ENCODE results near the gene RAP1GAP.

The RAP1GAP gene

DNA sequence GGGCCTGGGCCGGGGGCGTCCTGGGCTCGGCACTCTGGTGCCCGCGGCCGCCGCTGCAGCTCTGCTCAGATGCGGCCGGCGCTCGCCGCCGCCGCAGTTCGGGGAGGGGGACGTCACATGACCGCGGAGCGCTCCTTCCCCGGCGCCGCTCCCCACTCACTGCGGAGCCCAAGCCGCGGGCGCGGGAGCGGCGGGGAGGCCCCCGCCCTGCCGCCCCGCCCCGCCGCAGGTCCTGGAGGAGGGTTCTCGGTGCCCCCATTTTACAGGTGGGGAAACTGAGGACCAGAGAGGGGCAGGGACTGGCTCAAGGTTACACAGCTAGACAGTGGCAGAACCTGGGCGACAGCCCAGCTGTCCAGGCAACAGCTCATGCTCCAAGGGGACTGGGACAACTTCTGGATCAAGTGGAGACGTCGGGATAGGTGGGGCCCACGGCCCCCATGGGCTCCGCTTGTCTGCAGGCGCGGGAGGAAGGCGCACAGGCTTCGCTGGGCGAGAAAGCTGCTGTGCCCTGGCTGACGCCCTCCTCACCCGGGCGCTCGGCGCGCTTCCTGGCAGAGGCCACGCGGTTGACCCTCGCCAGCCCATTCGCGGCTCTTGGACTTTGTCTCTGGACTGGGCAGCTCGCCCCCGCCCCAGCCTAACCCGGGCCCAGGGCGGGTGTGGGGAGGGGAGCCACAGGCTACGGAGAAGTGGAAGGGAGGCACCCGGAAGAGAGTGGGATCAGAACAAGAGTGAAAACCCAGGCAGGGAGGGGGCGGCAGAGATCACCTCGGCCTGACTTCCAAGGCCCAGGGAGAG, at the start of gene RAP1GAP:
Gene RAP1GAP, minus strand, starts transcription at position 100 of the 801 bp plus-strand sequence. CDS start 49,325 bp downstream, outside the sequence.
- DNase-seq (ENCODE audit: low spot score) (no peak), FAIRE-seq (no peak)

GRCh38 chr1:21716169-21716568, 47.0 kb upstream of the RAP1GAP start:
- FAIRE-seq = no peak
- no peak for DNase-seq (ENCODE audit: low spot score)

- FAIRE-seq = no peak
- no peak for DNase-seq (ENCODE audit: low spot score)
These were observed 38.7 kb upstream of the RAP1GAP start for GRCh38 chr1:21707891-21708290.

- FAIRE-seq (no peak), DNase-seq (ENCODE audit: low spot score) (no peak)
These were observed 38.1 kb upstream of the RAP1GAP start for GRCh38 chr1:21707086-21707840.

DNA sequence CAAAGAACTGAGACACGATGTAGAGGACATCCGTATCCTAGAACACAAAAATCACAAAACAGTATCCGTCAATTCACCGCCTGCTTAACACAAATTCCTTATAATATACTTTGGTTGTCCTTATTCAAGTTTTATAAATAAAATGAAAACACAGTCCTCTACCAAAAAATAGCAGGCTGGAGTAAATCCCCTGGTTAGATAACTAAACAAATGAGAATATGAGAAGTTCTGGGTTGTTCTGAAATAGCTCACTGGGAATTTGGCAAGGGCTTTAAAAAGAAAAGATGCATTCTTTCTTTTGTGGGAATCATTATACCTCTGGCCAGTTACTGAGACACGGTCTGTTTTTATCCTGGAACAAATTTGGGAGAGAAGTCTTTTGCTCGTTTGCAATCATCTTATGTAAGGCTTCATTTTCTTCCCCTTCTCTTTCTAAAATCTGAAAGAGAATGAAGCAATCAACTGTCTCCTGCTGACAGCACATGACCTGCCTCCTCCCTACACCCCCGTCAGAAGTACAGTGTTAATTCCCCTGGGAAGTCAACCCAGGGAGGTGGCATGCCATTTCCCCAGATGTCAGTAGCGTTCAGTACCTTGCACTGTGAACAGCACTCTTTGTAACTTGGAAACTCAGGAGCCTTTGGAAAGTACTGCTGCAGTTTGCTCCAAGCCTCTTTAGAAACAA, 37.1 kb upstream of the RAP1GAP start:
- no peak for FAIRE-seq

DNA sequence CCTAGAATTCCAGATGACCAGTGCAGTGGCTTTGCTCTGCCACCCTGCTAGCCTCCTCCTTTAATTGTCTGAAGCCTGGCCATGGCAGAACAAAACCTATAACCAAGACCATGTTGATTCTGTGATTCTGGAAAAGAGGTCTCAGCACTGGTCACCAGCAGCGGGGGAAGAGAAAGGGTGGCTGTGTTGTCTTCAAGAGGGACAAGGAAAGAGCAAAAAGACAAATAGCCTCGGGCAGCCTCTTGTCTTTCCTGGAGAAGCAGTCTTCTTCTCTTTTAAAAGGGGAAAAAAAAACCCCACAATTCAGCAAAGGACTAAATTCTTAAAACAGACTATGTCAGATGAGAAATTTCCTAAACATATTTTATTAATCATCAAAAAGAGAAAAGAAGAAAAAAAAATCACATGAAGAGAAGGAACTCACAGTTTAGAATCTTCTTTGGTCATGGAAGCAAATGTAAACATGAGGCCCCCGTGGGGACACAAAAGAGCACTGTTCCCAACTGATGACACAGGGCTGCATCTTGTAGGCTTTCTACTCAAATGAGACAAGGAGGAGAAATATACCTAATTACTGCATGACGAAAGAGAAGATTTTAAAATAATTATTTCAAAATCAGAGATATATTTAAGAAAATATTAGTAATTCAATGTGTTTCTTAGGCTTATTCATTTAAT, 36.3 kb upstream of the RAP1GAP start:
- FAIRE-seq (no peak), DNase-seq (ENCODE audit: low spot score) (no peak)

More for the DNA sequence above, 37.1 kb upstream of the RAP1GAP start:
- no peak for DNase-seq (ENCODE audit: low spot score)

DNA sequence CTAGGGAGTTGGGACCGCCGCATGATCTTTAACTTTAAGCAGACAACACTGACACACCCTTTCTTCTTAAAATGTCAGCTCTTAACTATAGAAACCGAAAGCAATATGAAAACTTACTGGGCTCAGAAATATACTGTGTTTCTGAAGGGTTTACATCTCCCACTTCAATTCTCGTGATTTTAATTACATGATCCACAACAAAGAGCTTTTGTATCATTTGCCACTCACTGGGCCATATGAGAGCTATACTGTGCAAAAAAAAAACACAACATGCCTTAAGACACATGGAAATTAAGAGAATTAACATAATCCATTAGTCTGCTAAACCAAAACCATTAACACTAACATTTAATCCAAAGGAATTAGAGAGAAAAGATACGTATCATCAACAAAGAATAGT, 35.0 kb upstream of the RAP1GAP start:
- DNase-seq (ENCODE audit: low spot score) = no peak
- FAIRE-seq = no peak

GRCh38 chr1:21703318-21703963, 34.3 kb upstream of the RAP1GAP start:
- FAIRE-seq (peak; percentile 50), DNase-seq (ENCODE audit: low spot score) (peak; percentile 17)

GRCh38 chr1:21702780-21703179, 33.6 kb upstream of the RAP1GAP start:
- no peak for FAIRE-seq
- DNase-seq (ENCODE audit: low spot score) = no peak

- no peak for DNase-seq (ENCODE audit: low spot score)
- FAIRE-seq = no peak
These were observed 32.2 kb upstream of the RAP1GAP start for GRCh38 chr1:21701401-21701800.

- DNase-seq (ENCODE audit: low spot score) (no peak), FAIRE-seq (no peak)
These were observed 30.9 kb upstream of the RAP1GAP start for GRCh38 chr1:21700094-21700493.

DNA sequence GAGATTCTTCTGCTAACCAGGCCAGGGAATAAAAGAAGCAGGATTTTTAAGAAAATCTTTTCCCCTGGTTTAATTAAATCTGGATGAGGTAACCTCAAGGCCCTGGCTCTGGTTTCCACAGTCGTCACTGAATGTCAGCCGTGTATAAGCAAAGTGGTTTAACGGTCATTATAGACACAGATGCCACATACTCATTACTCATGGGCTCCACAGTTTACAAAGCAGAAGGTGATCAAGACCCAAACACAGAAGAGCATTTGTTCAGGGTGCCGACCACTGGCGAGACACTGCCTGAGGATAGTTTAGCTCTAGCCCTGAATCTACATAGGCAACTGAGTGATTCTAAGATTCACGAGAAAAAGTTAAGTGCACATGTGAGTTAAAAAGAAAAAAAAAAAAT, 27.8 kb upstream of the RAP1GAP start:
- no peak for DNase-seq (ENCODE audit: low spot score)

GRCh38 chr1:21693732-21694131, 24.6 kb upstream of the RAP1GAP start:
- DNase-seq (ENCODE audit: low spot score) (no peak), FAIRE-seq (no peak)

More for the DNA sequence above, 27.8 kb upstream of the RAP1GAP start:
- FAIRE-seq = no peak

GRCh38 chr1:21691739-21692138, 22.6 kb upstream of the RAP1GAP start:
- no peak for FAIRE-seq
- no peak for DNase-seq (ENCODE audit: low spot score)

DNA sequence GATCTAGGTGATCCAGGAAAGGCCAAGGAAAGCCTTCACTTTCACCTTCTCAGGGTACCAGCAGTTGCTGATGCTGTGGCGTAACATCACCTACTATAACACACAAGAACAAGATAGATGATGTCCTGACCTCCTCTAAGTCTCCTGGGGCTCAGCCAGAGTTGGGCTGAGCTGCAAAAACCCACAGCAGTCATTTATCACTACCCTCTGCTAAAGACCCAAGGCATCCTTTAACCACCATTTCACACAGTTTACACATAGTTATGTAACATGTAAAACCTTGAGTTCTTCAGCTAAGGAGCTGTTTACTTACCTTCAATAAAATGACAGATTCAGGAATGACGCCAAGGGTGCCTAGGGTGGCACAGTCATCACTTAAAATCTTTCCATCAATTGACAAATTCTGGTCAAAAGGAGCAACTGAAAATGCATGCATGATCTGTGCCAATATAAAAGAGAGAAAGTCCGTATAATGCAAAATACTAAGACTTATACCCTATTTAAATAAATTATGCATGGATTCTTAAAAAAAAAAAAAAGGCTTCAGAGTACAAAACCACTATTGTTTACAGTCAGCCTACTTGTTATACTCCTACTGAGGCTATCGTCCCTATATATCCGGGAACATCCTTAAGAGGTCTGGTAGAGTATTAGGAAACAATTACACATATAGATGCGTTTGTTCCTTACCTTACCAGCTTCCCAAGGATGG, 20.7 kb upstream of the RAP1GAP start:
- FAIRE-seq (no peak), DNase-seq (ENCODE audit: low spot score) (no peak)

GRCh38 chr1:21687081-21687529, 17.9 kb upstream of the RAP1GAP start:
- FAIRE-seq (no peak), DNase-seq (ENCODE audit: low spot score) (no peak)

DNA sequence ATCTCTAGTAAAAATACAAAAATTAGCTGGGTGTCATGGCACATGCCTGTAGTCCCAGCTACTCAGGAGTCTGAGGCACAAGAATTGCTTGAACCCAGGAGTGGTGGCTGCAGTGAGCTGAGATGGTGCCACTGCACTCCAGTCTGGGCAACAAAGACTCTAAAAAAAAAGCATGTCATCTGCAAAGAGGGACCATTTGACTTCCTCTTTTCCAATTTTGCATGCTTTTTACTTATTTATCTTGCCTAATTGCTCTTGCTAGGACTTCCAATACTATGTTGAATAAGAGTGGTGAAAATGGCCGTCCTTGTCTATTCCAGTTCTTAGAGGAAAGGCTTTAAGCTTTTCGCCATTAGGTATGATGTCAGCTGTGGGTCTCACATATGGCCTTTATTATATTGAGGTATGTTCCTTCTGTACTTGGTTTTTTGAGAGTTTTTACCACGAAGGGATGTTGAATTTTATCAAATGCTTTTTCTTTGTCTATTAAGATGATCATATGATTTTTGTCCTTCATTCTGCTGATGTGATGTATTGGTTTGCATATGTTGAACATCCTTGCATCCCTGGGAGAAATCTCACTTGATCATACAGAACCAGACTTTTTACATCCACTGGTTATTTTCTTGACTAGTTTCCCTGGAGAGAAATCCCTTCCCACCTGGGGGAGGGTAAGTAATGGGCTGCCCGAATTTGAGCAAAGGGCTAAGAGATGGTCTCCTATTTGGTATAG, 17.0 kb upstream of the RAP1GAP start:
- no peak for FAIRE-seq
- no peak for DNase-seq (ENCODE audit: low spot score)

DNA sequence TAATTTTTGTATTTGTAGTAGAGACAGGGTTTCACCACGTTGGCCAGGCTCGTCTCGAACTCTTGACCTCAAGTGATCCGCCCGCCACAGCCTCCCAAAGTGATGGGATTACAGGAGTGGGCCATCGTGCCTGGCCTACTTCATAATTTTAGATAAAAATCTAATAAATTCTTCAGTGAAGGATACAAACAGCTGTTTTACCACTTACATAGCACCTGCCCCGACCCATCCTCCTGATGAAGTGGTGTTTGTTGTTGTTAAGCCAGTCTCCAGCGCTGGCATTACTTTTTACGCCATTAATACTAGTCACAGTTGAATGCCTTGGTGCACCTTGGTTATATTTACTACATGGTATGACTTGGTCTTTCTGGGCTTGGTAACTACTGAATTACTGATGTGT, 12.3 kb upstream of the RAP1GAP start:
- no peak for DNase-seq (ENCODE audit: low spot score)
- no peak for FAIRE-seq

DNA sequence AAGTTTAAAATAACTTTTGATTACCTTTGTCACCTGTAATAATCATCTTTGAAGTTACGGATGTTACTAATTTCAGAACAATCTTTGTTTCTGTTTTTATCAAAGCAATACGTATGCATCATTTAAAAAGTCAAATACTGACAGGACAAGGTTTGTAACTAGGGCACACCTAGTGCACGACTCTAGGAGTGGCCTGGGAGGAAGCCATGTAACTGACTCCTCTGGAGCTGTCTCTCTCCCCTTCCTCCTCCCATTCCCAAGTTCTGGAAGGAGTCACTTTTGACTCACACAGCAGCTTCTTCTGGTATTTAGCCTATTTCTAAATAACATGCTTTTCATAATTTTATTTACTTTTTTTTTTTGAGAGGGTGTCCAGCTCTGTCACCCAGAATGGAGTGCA, 11.8 kb upstream of the RAP1GAP start:
- DNase-seq (ENCODE audit: low spot score) (no peak), FAIRE-seq (no peak)

DNA sequence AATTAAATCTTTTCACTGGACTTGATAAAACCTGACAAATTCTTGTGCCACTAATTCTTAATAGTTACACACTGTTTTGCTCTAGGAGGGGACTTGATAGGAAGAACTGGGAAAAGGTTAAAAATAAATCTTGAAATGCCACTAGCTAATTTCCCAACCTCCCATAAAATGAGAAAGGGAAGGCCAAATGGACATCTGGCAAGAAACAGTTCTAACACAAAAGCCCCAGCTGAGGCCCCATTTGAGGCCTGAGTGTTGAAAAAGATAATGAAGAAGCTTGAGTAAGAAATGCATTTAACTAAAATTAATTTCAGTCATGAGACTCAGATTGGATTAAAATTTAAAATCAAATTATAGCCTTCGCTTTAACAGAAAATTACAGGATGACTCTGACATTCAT, 11.2 kb upstream of the RAP1GAP start:
- DNase-seq (ENCODE audit: low spot score) = no peak

More for the DNA sequence above, 11.2 kb upstream of the RAP1GAP start:
- FAIRE-seq = no peak
